HUES64 (cell line): Measurements from ENCODE around the gene FTCD.

Experiments
- H3K27ac ChIP-seq: 2 replicates; pipeline ENCODE4 v1.7.0; 2013; ENCODE audit warnings: low read depth, low read length, inconsistent platforms
- H3K27me3 ChIP-seq: 2 replicates; pipeline ENCODE4 v1.6.1; 2013; ENCODE audit warnings: mild to moderate bottlenecking, low read length; ENCODE audit not compliant: insufficient read depth
- H3K36me3 ChIP-seq: 2 replicates; pipeline ENCODE4 v1.6.1; 2013; ENCODE audit warnings: mild to moderate bottlenecking, low read length; ENCODE audit not compliant: insufficient read depth
- H3K4me1 ChIP-seq: 2 replicates; pipeline ENCODE4 v1.6.1; 2013; ENCODE audit warnings: mild to moderate bottlenecking, low read length, moderate library complexity; ENCODE audit not compliant: insufficient read depth
- H3K4me3 ChIP-seq: 2 replicates; pipeline ENCODE4 v1.5.1; 2013; ENCODE audit warnings: mild to moderate bottlenecking, low read length, moderate library complexity
- H3K9ac ChIP-seq: 2 replicates; pipeline ENCODE4 v1.6.1; 2013; ENCODE audit warnings: mild to moderate bottlenecking, low read depth, low read length
- H3K9me3 ChIP-seq: 2 replicates; pipeline ENCODE4 v1.6.1; 2013; ENCODE audit warnings: low read depth, low read length; ENCODE audit not compliant: insufficient read depth
- WGBS: fragments of 150-250, 120-280 bp; methylation state at CpG from one replicate; pipeline ENCODE4 v1.1.7; 2013; ENCODE audit warnings: missing lambda C conversion rate; 5-methylcytosine and 5-hydroxymethylcytosine counted together

Gene FTCD

DNA sequence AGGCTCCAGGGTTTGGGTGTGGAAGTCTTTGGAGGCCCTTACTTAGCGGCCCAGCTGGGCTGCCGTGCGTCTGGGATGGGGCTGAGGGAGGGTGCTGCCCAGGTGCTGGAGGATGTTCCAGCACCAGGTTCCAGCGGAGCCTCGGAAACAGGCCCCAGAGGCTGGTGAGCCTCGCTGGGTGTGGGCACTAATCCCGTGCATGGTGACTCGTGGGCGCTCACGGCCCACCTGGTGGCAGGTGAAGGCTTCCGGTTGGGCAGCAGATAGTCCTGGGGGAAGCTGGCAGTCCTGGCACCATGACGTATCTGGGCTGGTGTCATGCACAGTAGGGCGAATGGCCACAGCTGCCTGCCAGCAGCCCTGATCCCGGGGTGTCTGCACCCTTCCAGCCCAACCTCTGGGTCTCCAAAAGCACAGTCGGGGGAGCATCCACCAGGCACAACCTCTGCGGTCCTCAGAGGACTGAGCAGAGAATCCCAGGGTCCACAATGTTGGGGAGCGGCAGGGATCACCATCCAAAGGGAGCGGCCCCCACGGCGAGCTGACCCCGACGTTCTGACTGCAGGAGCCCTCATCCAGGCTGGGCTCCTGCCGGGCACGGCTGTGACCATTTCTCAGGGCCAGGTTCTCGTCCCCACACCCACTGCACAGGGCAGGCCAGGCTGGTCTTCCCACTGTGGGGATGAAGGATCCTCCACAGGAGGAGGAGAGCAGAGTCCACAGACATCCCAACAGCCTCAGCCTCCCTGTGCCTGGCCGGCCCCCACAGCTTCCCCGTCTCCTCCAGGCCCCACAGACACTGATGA, 25.3 kb downstream of the FTCD start:
- H3K27ac ChIP-seq, result no peak overlapping the region
- no peak overlapping the region for H3K9ac ChIP-seq
- 95% methylated on average over 27 of the region's 27 CpGs for WGBS
- no peaks in the 10 kb centered on the region; the same call in 1 of the 2 replicates for H3K4me1 ChIP-seq
- no peak overlapping the region for H3K4me3 ChIP-seq
- peaks cover 26% of the 10 kb centered on the region for H3K36me3 ChIP-seq
- H3K9me3 ChIP-seq, result no peaks in the 10 kb centered on the region
- no peaks in the 10 kb centered on the region for H3K27me3 ChIP-seq

DNA sequence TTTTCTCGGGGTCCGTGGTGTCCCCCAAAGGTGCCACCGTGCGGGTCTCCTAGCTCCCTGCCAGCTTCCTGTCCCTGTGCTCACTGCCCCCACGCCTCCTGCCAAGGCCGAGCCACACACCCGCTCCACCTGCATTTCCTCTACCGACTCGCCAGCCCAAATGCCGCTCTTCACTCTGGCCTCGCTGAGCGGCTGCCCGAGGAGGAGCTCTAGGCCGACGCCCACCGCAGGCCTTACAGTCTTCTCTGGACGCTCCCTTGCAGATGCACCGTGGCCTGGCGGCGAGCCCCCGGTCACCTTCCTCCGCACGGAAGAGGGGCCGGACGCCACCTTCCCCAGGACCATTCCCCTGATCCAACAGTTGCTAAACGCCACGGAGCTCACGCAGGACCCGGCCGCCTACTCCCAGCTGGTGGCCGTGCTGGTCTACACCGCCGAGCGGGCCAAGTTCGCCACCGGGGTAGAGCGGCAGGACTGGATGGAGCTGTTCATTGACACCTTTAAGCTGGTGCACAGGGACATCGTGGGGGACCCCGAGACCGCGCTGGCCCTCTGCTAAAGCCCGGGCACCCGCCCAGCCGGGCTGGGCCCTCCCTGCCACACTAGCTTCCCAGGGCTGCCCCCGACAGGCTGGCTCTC, 26.3 kb downstream of the FTCD start:
- H3K36me3 ChIP-seq, result peaks cover 32% of the 10 kb centered on the region
- no peaks in the 10 kb centered on the region for H3K27me3 ChIP-seq
- no peak overlapping the region for H3K4me3 ChIP-seq
- H3K9me3 ChIP-seq, result no peaks in the 10 kb centered on the region
- 95% methylated on average over 45 of the region's 45 CpGs for WGBS
- no peak overlapping the region for H3K27ac ChIP-seq
- no peak overlapping the region for H3K9ac ChIP-seq
- H3K4me1 ChIP-seq, result no peaks in the 10 kb centered on the region; the same call in 1 of the 2 replicates

DNA sequence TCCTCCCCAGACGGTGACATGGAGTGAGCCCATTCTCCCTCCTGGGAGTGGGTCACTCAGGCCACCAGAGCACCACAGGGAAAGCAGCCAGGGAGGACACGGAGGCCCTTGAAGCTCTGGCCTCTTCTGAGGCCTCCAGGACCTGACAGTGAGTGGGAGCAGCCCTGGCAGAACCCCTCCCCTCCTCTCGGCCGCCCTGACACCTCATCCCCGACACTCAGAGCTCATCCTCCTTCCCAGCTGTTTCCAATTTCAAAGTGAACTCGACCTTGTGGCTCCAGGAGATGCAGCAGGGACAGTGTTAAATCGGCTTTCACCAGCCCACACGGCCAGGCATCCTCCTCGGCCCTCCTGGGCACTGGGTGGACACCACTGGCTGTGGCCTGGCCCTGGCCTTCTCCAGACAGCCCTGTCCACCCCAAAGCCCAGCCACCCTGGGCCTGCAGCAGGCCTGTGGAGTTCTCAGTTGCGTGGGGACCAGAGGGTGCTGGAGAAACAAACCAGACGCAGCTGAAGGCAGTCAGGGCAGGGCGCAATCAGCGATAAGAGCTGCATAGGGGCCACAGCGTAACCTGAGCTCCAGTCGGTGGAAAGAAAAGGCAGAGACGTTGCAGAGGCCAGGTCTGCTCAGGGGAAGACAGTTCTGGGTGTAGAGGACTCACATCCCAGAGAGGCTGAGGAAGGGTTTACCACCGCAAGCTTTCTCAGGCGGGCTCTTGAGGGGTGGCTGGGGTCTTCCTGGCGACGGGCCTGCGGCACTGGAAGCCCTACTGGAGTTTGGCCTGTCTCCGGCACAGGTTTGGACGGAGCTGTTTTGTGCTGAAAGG, 27.1 kb downstream of the FTCD start:
- Histone ChIP-seq H3K27ac (no peak overlapping the region), H3K9ac (no peak overlapping the region), H3K4me3 (no peak overlapping the region), H3K27me3 (no peaks in the 10 kb centered on the region), H3K4me1 (no peaks in the 10 kb centered on the region; the same call in 1 of the 2 replicates), H3K9me3 (no peaks in the 10 kb centered on the region), H3K36me3 (peaks cover 32% of the 10 kb centered on the region)
- 91% methylated on average over 23 of the region's 23 CpGs for WGBS

DNA sequence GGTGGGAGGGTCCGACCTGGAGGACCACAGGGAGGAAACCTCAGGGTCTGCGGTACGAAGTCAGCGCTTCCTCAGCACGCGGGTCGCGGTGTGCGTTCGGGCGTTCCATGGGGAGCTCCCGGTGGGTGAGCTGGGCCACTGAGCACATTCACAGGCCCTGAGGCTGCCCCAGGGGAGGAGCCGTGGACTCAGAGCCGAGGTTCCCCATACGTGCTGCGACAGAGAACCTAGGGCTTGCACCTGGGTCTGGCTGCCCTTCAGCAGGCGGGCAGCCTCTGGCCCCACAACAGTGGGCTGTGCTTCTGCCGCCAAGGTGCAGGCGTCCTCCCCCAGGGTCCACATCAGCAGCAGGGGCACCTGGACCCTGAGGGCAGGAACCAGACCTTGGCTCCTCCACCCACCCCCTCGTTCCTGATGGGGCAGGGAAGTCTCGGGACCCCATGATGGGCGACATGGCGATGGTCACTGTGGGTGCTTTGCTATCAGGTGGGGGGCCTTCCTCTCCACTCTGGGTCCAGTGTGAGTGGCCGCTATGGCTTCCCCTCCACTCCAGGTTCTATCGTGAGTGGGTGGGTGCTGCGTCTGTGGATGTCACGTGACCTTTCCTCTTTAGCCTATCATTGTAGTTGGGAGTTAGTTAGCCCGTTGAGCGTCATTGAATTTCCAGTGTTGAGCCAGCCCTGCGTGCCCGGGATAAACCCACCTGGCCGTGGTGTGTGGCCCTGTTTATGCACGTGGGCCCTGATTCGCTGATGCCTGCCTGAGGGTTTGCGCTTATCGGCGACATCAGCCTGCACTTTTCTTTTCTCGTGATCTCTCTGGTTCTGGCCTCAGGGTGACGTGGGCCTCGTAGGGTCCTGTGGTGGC, 27.9 kb downstream of the FTCD start:
- WGBS, result 95% methylated on average over 40 of the region's 40 CpGs
- H3K4me1 ChIP-seq, result no peaks in the 10 kb centered on the region; the same call in 1 of the 2 replicates
- no peaks in the 10 kb centered on the region for H3K27me3 ChIP-seq
- H3K9ac ChIP-seq, result no peak overlapping the region
- H3K4me3 ChIP-seq, result no peak overlapping the region
- peaks cover 35% of the 10 kb centered on the region for H3K36me3 ChIP-seq
- no peak overlapping the region for H3K27ac ChIP-seq
- no peaks in the 10 kb centered on the region for H3K9me3 ChIP-seq

DNA sequence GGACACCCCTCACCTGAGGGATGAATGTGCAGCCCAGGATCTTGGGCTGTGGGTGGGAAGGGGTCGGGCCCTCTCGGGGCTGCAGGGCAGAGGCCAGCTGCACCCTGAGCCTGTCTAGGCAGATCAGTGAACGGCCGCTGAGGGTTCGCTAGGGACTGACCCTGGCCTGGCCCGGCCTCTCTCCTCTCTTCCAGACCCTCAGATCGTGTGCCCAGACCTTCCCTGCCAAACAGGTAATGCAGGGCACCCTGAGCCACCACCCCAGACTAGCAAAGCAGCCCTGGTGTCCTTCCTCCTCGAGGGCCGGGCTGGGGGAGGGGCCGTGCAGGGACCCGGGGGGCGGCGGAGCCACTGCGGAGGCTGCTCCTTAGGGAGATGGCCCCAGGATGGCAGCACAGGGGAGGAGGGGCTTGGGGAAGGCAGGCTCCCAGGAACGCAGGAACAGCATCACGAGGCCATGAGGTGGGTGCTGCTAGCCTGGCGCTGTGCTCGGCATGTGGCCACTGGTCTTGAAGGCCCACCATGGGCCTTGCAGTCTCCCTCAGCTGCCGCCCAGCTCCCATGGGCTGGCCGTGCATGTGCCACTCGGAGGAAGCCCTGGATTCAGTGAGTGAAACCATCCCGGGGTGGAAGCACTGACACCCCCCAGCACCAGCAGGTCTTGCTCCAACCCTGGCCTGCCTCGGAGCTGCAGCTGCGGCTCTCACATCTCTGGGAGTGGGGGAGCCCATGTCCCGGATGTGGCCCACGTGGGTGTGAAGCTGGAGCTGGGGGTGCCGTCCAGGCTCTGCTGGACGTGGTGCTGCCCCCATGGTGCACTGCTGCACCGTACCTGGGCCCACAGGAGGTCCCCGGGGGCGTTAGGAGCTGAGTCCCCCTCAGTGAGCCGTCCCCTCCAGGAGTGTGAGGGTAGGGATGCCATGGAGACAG, 28.8 kb downstream of the FTCD start:
- Histone ChIP-seq H3K27ac (no peak overlapping the region), H3K27me3 (no peaks in the 10 kb centered on the region), H3K4me1 (no peaks in the 10 kb centered on the region; the same call in 1 of the 2 replicates), H3K9me3 (no peaks in the 10 kb centered on the region), H3K36me3 (peaks cover 43% of the 10 kb centered on the region), H3K4me3 (no peak overlapping the region), H3K9ac (no peak overlapping the region)
- WGBS, result 94% methylated on average over 32 of the region's 32 CpGs

DNA sequence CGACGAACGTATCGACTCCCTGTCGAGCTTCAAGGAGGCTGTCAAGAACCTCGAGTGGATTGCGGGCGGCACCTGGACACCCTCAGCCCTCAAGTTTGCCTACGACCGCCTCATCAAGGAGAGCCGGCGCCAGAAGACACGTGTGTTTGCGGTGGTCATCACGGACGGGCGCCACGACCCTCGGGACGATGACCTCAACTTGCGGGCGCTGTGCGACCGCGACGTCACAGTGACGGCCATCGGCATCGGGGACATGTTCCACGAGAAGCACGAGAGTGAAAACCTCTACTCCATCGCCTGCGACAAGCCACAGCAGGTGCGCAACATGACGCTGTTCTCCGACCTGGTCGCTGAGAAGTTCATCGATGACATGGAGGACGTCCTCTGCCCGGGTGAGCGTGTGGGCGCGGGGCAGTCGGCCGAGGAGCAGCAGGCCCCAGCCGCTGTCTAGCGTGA, 29.5 kb downstream of the FTCD start:
- H3K4me3 ChIP-seq, result no peak overlapping the region
- H3K27ac ChIP-seq, result no peak overlapping the region
- WGBS, result 95% methylated on average over 47 of the region's 47 CpGs
- no peaks in the 10 kb centered on the region for H3K27me3 ChIP-seq
- no peaks in the 10 kb centered on the region for H3K9me3 ChIP-seq
- H3K4me1 ChIP-seq, result no peaks in the 10 kb centered on the region; the same call in 1 of the 2 replicates
- no peak overlapping the region for H3K9ac ChIP-seq
- peaks cover 43% of the 10 kb centered on the region for H3K36me3 ChIP-seq

DNA sequence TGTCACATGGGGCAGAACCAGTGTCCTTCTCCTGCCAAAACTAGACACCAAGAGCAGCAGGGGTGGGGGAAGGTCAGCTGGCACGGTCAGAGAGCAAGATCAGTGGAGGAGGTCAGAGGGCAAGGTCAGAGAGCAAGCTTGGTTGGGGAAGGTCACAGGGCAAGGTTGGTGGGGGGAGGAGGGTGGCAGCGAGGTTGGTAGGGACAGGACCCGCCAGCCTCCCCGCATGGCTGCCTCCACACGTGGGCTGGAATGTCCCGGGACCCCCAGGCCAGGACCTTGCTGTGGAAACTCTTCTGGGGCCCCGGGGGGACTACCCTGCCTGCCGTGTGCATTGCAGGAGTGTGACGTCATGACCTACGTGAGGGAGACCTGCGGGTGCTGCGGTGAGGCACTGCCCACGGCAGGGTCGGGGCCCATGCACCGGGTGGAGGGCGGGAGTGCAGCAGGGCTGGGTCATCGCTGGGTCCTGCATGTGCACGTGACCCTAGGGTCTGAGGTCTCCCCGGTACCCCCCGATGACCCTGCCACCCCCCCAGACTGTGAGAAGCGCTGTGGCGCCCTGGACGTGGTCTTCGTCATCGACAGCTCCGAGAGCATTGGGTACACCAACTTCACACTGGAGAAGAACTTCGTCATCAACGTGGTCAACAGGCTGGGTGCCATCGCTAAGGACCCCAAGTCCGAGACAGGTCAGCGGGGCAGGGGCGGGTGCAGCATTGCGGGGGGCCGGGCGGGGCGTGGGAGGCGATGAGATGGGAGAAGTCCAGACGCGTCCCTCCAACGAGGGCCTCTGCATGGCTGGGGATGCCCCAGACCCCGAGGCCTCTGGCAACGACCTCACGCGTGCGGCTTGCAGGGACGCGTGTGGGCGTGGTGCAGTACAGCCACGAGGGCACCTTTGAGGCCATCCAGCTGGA, 30.2 kb downstream of the FTCD start:
- H3K27ac ChIP-seq, result no peak overlapping the region
- H3K9me3 ChIP-seq, result no peaks in the 10 kb centered on the region
- H3K36me3 ChIP-seq, result peaks cover 43% of the 10 kb centered on the region
- 96% methylated on average over 49 of the region's 49 CpGs for WGBS
- no peaks in the 10 kb centered on the region; the same call in 1 of the 2 replicates for H3K4me1 ChIP-seq
- no peaks in the 10 kb centered on the region for H3K27me3 ChIP-seq
- H3K9ac ChIP-seq, result no peak overlapping the region
- no peak overlapping the region for H3K4me3 ChIP-seq

DNA sequence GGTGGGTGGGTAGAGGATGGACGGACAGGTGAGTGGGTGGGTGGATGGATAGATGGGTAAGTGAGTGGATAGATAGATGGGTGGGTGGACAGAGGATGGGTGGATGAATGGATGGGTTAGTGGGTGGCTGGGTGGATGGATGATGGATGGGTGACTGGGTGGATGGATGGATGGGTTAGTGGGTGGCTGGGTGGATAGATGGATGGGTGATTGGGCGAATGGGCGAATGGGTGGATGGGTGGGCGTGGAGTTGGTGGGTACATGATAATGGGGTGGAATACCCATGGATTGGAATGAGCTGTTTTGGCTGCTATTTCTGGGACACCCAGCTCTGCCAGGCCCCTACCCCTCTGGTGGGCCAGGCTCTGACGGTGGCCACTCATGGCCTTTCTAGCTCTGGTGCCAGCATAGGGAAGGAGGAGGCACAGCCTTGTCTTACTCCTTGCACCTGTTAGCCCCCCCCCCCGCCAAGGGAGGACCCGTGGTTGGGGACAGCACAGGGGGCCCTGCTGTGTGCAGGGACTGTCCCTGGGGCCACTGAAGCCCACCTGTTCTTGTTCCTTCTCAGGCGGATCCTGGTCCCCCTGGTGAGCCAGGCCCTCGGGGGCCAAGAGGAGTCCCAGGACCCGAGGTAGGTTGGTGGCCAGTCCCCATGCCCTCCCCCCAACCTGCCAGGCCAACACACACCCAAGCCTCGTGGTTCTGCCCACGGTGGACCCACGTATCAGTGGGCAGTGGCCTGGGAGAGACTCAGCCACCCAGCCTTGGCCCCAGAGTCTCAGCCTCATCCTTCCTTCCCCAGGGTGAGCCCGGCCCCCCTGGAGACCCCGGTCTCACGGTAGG, 31.1 kb downstream of the FTCD start:
- no peak overlapping the region for H3K9ac ChIP-seq
- no peak overlapping the region for H3K4me3 ChIP-seq
- peaks cover 38% of the 10 kb centered on the region for H3K36me3 ChIP-seq
- no peaks in the 10 kb centered on the region for H3K9me3 ChIP-seq
- 94% methylated on average over 16 of the region's 16 CpGs for WGBS
- H3K27ac ChIP-seq, result no peak overlapping the region
- no peaks in the 10 kb centered on the region; the same call in 1 of the 2 replicates for H3K4me1 ChIP-seq
- H3K27me3 ChIP-seq, result no peaks in the 10 kb centered on the region
